ENCODE data around the gene EPB41L4B. TPM values are rescaled to one million over a fixed set of nuclear protein-coding genes. Genes with fewer than 3 reads are reported as not detected.

Gene EPB41L4B
- total and polyA plus RNA-seq, 2 of the 4 experiments (the other 2 are of a cell fraction) = 0.36 to 0.54 TPM

DNA sequence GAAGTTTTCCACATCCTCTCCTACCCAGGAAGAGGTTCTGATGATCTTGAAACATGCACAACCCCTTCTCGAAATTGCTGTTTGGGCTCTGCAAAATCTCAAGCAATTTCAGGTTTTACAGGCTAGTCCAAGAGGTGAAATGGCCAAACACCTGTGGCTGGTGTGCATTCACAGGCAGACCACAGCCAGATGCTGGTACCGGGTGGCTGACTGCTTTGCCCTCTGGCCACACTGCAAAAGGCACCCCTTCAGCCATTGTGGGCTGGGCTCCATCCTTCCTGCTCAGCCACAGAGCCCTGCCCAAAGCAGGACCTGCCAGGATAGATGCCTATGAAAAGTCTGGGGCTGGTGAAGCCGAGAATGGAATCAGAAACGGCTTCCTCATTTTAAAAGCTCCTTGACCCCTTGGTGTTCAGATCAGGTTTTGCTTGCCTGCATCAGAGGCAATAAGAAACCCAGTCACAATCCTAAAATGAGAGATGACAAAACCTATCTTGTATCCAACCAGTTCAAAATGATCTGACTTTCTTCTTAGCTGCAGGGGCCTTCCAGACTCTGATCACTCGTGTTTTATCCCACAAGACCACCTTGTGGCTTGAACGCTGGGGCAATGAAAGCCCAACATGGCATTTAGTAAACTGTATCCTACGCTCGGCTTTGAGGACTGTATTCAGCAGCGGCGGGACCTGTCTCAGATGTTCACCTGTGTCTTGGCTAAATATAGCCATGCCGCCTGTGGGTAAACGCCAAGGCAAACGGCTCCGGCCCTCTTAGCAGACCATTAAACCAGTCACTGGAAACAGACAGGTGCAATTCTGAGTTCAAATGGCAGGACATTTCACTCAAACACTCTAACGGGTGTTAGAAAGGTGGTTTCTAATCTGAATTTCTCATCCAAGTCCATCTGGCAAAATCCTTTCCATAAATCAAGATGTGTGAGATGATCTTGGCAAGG, 49.6 kb downstream of the EPB41L4B start:
- Histone ChIP-seq H3K23ac (ENCODE audit: low read depth, low read length) (no peak overlapping the region), H2AFZ (replicated peaks; ENCODE audit: low read length, poor library complexity) (no peak overlapping the region), H3K4me1 (ENCODE audit: control insufficient read depth, insufficient read depth, low read length) (no peaks in the 10 kb centered on the region), H3K9me3 (ENCODE audit: control insufficient read depth, insufficient read depth, low read length) (0 out of 2 replicates have a peak, but pooled peaks cover 3% of the 10 kb centered on the region), H4K5ac (ENCODE audit: low read depth, low read length) (no peak overlapping the region), H3K4me2 (ENCODE audit: low read depth, low read length) (no peak overlapping the region), H3K9me1 (ENCODE audit: insufficient read depth, low read length) (no peaks in the 10 kb centered on the region), H2BK5ac (ENCODE audit: low read depth, low read length, poor library complexity, severe bottlenecking) (no peak overlapping the region), H3K4me3 (ENCODE audit: insufficient read depth, low read depth, low read length) (no peak overlapping the region), H3K27ac (ENCODE audit: insufficient read depth, low read length) (no peak overlapping the region), H3K36me3 (ENCODE audit: control insufficient read depth, insufficient read depth, low read length) (no peaks in the 10 kb centered on the region), H3K18ac (ENCODE audit: low read depth, low read length) (no peak overlapping the region), H3K56ac (ENCODE audit: extremely low read depth, insufficient read depth, low read length) (no peak overlapping the region), H3K27me3 (ENCODE audit: control insufficient read depth, insufficient read depth, low read length) (peaks cover 9% of the 10 kb centered on the region), H2AK9ac (replicated peaks; ENCODE audit: low read depth, low read length, poor library complexity) (no peak overlapping the region), H2BK20ac (ENCODE audit: low read depth, low read length) (no peak overlapping the region), H3K14ac (replicated peaks; ENCODE audit: low read depth, low read length) (no peak overlapping the region), H2AK5ac (ENCODE audit: low read depth, low read length) (no peak overlapping the region), H2BK15ac (ENCODE audit: low read depth, low read length) (no peak overlapping the region), H2BK120ac (ENCODE audit: low read depth, low read length) (no peak overlapping the region), H4K91ac (ENCODE audit: insufficient read depth, low read depth, low read length) (no peak overlapping the region), H4K8ac (ENCODE audit: low read depth in 2 of 2, low read length in 2 of 2) (no peak overlapping the region), H4K20me1 (ENCODE audit: insufficient read depth, low read length) (no peaks in the 10 kb centered on the region), H3K79me1 (ENCODE audit: low read depth in 1 of 2, low read length in 2 of 2) (no peaks in the 10 kb centered on the region), H3K9ac (ENCODE audit: low read depth, low read length) (no peak overlapping the region), H3K4ac (ENCODE audit: low read depth, low read length) (no peak overlapping the region)
- ChIA-PET POLR2A (ENCODE audit: unreplicated experiment) (no interaction called here), CTCF (interaction anchor here (0.6 kb wide), 1 partner anchor 60 kb away, joined by 4 read pairs; no protein-coding TSS in a partner anchor)
- 75% methylated on average over 8 of the region's 15 CpGs; no CpG with 5 or more reads in 1 of the 2 experiments for WGBS, 2 experiments (ENCODE audit: extremely low coverage in 2 of 2, insufficient read length in 1 of 2)
- TF ChIP-seq RAD21 (IDR thresholded peaks at IDR 0.05; ENCODE audit: low read length) = no peak
- TF ChIP-seq, protein P1, sequence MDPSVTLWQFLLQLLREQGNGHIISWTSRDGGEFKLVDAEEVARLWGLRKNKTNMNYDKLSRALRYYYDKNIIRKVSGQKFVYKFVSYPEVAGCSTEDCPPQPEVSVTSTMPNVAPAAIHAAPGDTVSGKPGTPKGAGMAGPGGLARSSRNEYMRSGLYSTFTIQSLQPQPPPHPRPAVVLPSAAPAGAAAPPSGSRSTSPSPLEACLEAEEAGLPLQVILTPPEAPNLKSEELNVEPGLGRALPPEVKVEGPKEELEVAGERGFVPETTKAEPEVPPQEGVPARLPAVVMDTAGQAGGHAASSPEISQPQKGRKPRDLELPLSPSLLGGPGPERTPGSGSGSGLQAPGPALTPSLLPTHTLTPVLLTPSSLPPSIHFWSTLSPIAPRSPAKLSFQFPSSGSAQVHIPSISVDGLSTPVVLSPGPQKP (IDR thresholded peaks at IDR 0.05; ENCODE audit: borderline replicate concordance, low read depth, low read length) = no peak
- TF ChIP-seq, protein P2, sequence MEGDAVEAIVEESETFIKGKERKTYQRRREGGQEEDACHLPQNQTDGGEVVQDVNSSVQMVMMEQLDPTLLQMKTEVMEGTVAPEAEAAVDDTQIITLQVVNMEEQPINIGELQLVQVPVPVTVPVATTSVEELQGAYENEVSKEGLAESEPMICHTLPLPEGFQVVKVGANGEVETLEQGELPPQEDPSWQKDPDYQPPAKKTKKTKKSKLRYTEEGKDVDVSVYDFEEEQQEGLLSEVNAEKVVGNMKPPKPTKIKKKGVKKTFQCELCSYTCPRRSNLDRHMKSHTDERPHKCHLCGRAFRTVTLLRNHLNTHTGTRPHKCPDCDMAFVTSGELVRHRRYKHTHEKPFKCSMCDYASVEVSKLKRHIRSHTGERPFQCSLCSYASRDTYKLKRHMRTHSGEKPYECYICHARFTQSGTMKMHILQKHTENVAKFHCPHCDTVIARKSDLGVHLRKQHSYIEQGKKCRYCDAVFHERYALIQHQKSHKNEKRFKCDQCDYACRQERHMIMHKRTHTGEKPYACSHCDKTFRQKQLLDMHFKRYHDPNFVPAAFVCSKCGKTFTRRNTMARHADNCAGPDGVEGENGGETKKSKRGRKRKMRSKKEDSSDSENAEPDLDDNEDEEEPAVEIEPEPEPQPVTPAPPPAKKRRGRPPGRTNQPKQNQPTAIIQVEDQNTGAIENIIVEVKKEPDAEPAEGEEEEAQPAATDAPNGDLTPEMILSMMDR (conservative IDR thresholded peaks at IDR 0.05; ENCODE audit: low read depth, low read length) = no peak
- TF ChIP-seq BHLHE40 (IDR thresholded peaks at IDR 0.05; ENCODE audit: low read depth, low read length) = no peak
- TF ChIP-seq, protein P3, sequence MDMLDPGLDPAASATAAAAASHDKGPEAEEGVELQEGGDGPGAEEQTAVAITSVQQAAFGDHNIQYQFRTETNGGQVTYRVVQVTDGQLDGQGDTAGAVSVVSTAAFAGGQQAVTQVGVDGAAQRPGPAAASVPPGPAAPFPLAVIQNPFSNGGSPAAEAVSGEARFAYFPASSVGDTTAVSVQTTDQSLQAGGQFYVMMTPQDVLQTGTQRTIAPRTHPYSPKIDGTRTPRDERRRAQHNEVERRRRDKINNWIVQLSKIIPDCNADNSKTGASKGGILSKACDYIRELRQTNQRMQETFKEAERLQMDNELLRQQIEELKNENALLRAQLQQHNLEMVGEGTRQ (IDR thresholded peaks at IDR 0.05; ENCODE audit: low read depth, low read length) = no peak
- no peak for TF ChIP-seq MXI1 (IDR thresholded peaks at IDR 0.05; ENCODE audit: borderline replicate concordance, low read depth, low read length)
- TF ChIP-seq CHD1 (IDR thresholded peaks at IDR 0.05; ENCODE audit: low read depth, low read length) = no peak
- in situ Hi-C loops (cut with MboI; ENCODE audit: low sequenced_read_pairs) = no loop called here
- intact Hi-C loops (cut with micrococcal nuclease) = loop anchor here (10.0 kb wide), 1 partner anchor 56 kb away; no protein-coding TSS in a partner anchor
- DNase-seq (no peak), ATAC-seq (ENCODE audit: low read depth) (no peak)
- dilution Hi-C loops (cut with HindIII; ENCODE audit: low sequenced_read_pairs, unreplicated experiment) = no loop called here
- BruUV-seq (replicated peaks) = no TSS peak

Measured in IMR-90 (cell line).